GM21576 (cell line): ENCODE results near the gene BCOR.

Experiments used
- ATAC-seq: cut with Tn5 transposase; IDR thresholded peaks from one replicate; pipeline ENCODE4 v1.9.1; 2021; ENCODE audit warnings: mild to moderate bottlenecking, moderate library complexity; ENCODE audit not compliant: unreplicated experiment

BCOR gene

GRCh38 chrX:40007131-40007755 lies 90.5 kb downstream of the BCOR start:
- ATAC-seq, result no peak

- no peak for ATAC-seq
These were observed 91.4 kb downstream of the BCOR start for GRCh38 chrX:40006106-40007017.

GRCh38 chrX:40005292-40006011 lies 92.3 kb downstream of the BCOR start:
- ATAC-seq, result no peak

- no peak for ATAC-seq
These were observed 92.9 kb downstream of the BCOR start for GRCh38 chrX:40004921-40005291.

DNA sequence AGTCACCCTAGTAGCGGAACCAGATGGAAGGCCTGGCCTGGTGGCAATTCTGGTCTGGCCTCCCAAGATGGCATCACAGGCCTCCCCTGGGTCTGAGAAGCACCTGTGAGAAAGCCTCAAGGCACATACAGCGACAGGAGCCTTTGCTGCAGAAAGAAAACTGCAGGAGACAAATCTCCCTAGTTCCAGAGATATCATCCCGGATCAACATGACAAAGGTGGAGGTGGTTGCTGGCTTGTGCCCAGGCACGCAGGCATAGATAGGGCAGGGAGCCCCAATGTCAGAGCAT lies 93.6 kb downstream of the BCOR start:
- ATAC-seq, result no peak

DNA sequence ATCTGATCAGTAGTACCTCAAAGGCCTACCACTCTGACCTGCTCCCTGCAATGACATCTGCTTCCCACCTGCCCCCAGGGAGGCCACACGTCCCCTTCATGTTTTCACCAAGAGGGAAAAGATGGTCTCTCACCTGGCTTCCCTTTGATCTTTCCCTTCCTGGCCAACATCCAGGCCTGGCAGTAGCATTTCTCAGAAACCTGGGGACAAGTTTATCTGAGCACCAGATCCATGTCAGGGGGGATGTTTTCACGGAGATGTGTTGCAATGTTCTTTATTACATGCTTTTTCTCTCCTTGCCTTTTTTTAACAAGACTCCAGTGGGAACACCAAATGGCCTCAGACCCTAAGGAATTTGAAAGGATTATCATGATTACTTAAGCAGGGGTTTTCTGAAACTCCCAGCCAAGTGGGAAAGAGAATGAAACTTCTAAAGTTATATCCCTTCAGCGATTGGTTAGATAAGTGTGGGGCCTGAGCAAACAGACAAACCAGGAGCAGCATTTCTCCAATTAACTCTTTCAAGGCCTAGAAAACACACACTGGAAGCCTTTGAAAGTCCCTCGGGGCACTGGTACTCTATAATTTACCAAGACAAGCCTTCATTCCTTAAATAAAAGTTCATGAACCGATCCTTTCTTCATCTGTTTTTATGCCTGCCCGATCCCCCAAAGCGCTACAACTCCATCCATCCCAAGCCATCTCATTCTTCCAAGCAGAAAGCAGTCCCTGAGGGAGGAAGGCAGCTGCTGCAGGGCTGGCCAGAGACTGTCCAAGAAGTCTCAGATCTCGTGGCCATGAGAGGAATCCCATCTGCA lies 94.1 kb downstream of the BCOR start:
- ATAC-seq, result no peak

GRCh38 chrX:40003071-40003427 lies 94.7 kb downstream of the BCOR start:
- ATAC-seq, result no peak
